Stimulated activated CD4-positive, alpha-beta T cell treated with anti-CD3 and anti-CD28 coated beads, TNF-alpha, amount 100 ng/mL, for 24 hours (primary cell): ENCODE data around the gene TTC6.

Experiments used
- DNase-seq, 3 experiments: peaks; one replicate each; pipeline ENCODE4 v3.0.0-alpha.2; 2020; ENCODE audit warnings: low read depth in 3 of 3

TTC6 gene

GRCh38 chr14:37623971-37624370 is 28.5 kb downstream of the TTC6 start:
- no peak for DNase-seq

- no peak for DNase-seq
Measured at GRCh38 chr14:37625597-37626595, 30.5 kb downstream of the TTC6 start.

GRCh38 chr14:37637341-37637740 is 41.9 kb downstream of the TTC6 start:
- DNase-seq: no peak

GRCh38 chr14:37638599-37638998 is 43.2 kb downstream of the TTC6 start:
- no peak for DNase-seq

- no peak for DNase-seq
Measured at GRCh38 chr14:37641117-37641516, 45.7 kb downstream of the TTC6 start.

- no peak for DNase-seq
Measured at GRCh38 chr14:37642125-37642524, 46.7 kb downstream of the TTC6 start.

GRCh38 chr14:37643701-37644100 is 48.3 kb downstream of the TTC6 start:
- no peak for DNase-seq
